ENCODE results near the gene SPHK1. TPM values are rescaled to one million over a fixed set of nuclear protein-coding genes. Genes with fewer than 3 reads are reported as not detected.

SPHK1 gene
- polyA plus RNA-seq, 1 of the 3 experiments (the other 2 are of a cell fraction) = 12.3 TPM

- Histone ChIP-seq H3K9ac (no peak overlapping the region), H3K79me2 (ENCODE audit: insufficient read depth) (peaks cover 18% of the 10 kb centered on the region; the same call in 1 of the 2 replicates), H3K9me2 (no peaks in the 10 kb centered on the region), H3K4me1 (ENCODE audit: control insufficient read depth in 1 of 2, insufficient read depth in 2 of 2, low read depth in 1 of 2, low read length in 1 of 2) (peaks cover 0 to 16% of the 10 kb centered on the region in 2 experiments; a peak in 2 of 4 replicates), H3K9me3 (no peaks in the 10 kb centered on the region), H3K27me3 (ENCODE audit: insufficient read depth) (no peaks in the 10 kb centered on the region), H4K20me1 (ENCODE audit: insufficient read depth) (peaks cover 51% of the 10 kb centered on the region), H2AFZ (ENCODE audit: low read depth) (no peak overlapping the region), H3K36me3 (replicated peaks in 1 of 2; ENCODE audit: control insufficient read depth in 1 of 2, insufficient read depth in 2 of 2, low read length in 1 of 2) (peaks cover 14 to 18% of the 10 kb centered on the region in 2 experiments), H3K27ac (ENCODE audit: low read depth in 2 of 2, low read length in 1 of 2) (no peak overlapping the region), H3F3A (replicated peaks; ENCODE audit: insufficient read depth) (no peaks in the 10 kb centered on the region), H3K4me2 (no peak overlapping the region), H3K4me3 (ENCODE audit: low read depth in 2 of 2, low read length in 1 of 2) (no peak overlapping the region; a peak in 1 of 4 replicates)
- ChIA-PET CTCF (interaction anchor here (0.6 to 14.7 kb wide), 48 partner anchors 10 to 235 kb away, joined by 3 to 242 read pairs (median 4); partner anchors contain the start of genes AANAT, PRPSAP1, RHBDF2 and SPHK1), POLR2A (interaction anchor here (0.6 kb wide), 1 partner anchor 9 kb away, joined by 3 read pairs; no protein-coding TSS in a partner anchor)
- DNase-seq = peak; percentile 82
- WGBS (ENCODE audit: low lambda C conversion rate) = 82% methylated on average over 12 of the region's 12 CpGs
- no peak; the same call in 1 of the 2 replicates for TF ChIP-seq MXI1 (IDR thresholded peaks at IDR 0.05; ENCODE audit: low read depth, low read length)
- no peak for TF ChIP-seq POLR2AphosphoS5 (IDR thresholded peaks at IDR 0.05; ENCODE audit: low read depth, low read length)
- no peak for TF ChIP-seq FOXJ3 (CRISPR knock-in tag; IDR thresholded peaks at IDR 0.05)
- 0 out of 2 replicates have a peak, but pooled peaks have one; percentile 17 for TF ChIP-seq SIN3A (IDR thresholded peaks at IDR 0.05; ENCODE audit: borderline replicate concordance, low read depth, low read length)
- TF ChIP-seq JUND (IDR thresholded peaks at IDR 0.05) = no peak
- TF ChIP-seq EP300 (IDR thresholded peaks at IDR 0.05; ENCODE audit: borderline replicate concordance in 1 of 2, low read depth in 1 of 2, low read length in 1 of 2) = no peak
- TF ChIP-seq GATA2 (CRISPR knock-in tag; IDR thresholded peaks at IDR 0.05) = no peak
- no peak for TF ChIP-seq TCF12 (IDR thresholded peaks at IDR 0.05)
- TF ChIP-seq NFIC (IDR thresholded peaks at IDR 0.05; ENCODE audit: borderline replicate concordance) = 0 out of 2 replicates have a peak, but pooled peaks have one; percentile 20
- TF ChIP-seq USF1 (IDR thresholded peaks at IDR 0.05; ENCODE audit: borderline replicate concordance, low read depth) = no peak
- TF ChIP-seq SMC3 (IDR thresholded peaks at IDR 0.05; ENCODE audit: low read depth, low read length) = peak; percentile 87
- peak; percentile 92 for TF ChIP-seq RAD21 (IDR thresholded peaks at IDR 0.05; ENCODE audit: low read length)
- TF ChIP-seq MAX (IDR thresholded peaks at IDR 0.05; ENCODE audit: low read depth) = no peak
- TF ChIP-seq CTCF (IDR thresholded peaks at IDR 0.05) = peak; percentile 99
- TF ChIP-seq PBX3 (IDR thresholded peaks at IDR 0.05) = no peak
- peak; percentile 38; the same call in 1 of the 2 replicates for TF ChIP-seq RCOR1 (IDR thresholded peaks at IDR 0.05; ENCODE audit: low read length)
- TF ChIP-seq FOSL2 (IDR thresholded peaks at IDR 0.05; ENCODE audit: borderline replicate concordance, low read depth) = no peak
These were observed 23.8 kb downstream of the SPHK1 start for GRCh38 chr17:76408037-76408849.
